ENCODE measurements around the gene TPCN1. TPM values are rescaled to one million over a fixed set of nuclear protein-coding genes. Genes with fewer than 3 reads are reported as not detected.

TPCN1 gene
- total and polyA plus RNA-seq, 2 of the 13 experiments (the other 11 are each of a cell fraction or from before 2014, with no cell fraction given): 8.0 to 26.8 TPM

DNA sequence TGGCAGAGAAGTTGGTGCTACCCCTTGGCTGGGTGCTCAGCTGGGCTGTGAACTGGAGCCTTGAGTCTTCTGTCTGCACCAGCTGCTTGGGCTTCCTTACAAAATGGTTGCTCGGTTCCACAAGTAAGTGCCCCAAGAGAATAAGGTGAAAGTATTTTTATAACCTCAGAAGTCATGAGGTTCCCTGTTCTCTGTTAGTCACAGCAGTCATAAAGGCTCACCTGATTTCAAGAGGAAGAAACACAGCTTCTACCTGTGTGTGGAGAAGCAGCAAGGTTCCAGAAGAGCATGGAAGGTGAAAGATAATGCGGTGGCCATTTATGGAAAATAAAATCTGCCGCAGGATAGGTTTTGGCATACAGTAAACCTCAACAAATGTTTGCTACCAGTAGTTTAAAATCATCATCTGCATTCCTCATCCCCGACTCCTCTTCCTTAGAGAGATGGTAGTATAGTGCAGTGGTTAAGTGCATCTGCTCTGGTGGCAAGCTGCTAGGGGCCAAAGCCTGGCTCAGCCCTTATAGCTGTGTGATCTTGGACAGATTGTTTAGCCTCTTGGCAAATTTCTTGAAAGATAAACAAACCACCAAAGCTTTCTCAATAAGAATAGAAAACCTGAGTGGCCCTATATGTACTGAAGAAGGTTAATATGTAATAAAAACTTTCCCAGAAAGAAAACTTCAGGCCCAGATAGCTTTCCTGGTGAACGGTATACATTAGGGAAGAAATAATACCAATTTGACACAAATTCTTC is 32.4 kb downstream of the TPCN1 start:
- no peaks in the 10 kb centered on the region for H3K27me3 ChIP-seq (ENCODE audit: control insufficient read depth in 1 of 2, insufficient read depth in 2 of 2, low read length in 2 of 2)
- BruUV-seq (replicated peaks): no TSS peak
- H3K4me1 ChIP-seq (ENCODE audit: insufficient read depth, low read length): peaks cover 22% of the 10 kb centered on the region
- no peaks in the 10 kb centered on the region for H3K9me3 ChIP-seq (ENCODE audit: low read length)
- intact Hi-C loops (cut with micrococcal nuclease; ENCODE audit: unreplicated experiment): no loop called here
- H2AFZ ChIP-seq (ENCODE audit: low read length): no peak overlapping the region
- peaks cover 0 to 3% of the 10 kb centered on the region in 2 experiments; a peak in 2 of 5 replicates for H3K36me3 ChIP-seq (replicated peaks in 1 of 2; ENCODE audit: control insufficient read depth in 1 of 2, insufficient read depth in 2 of 2, low read length in 2 of 2)
- ATAC-seq (no peak), FAIRE-seq (no peak), DNase-seq (ENCODE audit: low spot score) (no peak)
- ChIA-PET CTCF (ENCODE audit: low intra/inter-chr PET ratio, low total read pairs) (no interaction called here), POLR2A (interaction anchor here (1.2 to 1.6 kb wide), 4 partner anchors 12 to 48 kb away, joined by 3 to 7 read pairs (median 3); partner anchors contain the start of gene TPCN1)
- WGBS (ENCODE audit: low lambda C conversion rate): 90% methylated on average over 5 of the region's 5 CpGs
- H3K4me3 ChIP-seq (replicated peaks in 1 of 3; ENCODE audit: insufficient read depth in 1 of 3, low read depth in 2 of 3, low read length in 3 of 3): no peak overlapping the region
- no peak overlapping the region for H3K4me2 ChIP-seq (ENCODE audit: low read depth, low read length)
- H3K9ac ChIP-seq (ENCODE audit: insufficient read depth, low read depth, low read length): no peak overlapping the region
- no peak overlapping the region for H3K27ac ChIP-seq (ENCODE audit: extremely low read length, insufficient read depth, low read length)
- TF ChIP-seq ZNF550 (CRISPR knock-in tag; IDR thresholded peaks at IDR 0.05; ENCODE audit: borderline replicate concordance) (no peak), ZNF44 (CRISPR knock-in tag; IDR thresholded peaks at IDR 0.05) (no peak), ZNF260 (CRISPR knock-in tag; IDR thresholded peaks at IDR 0.05; ENCODE audit: borderline replicate concordance, low read depth) (no peak), SKI (IDR thresholded peaks at IDR 0.05; ENCODE audit: partially characterized antibody) (no peak), ZNF749 (CRISPR knock-in tag; IDR thresholded peaks at IDR 0.05; ENCODE audit: borderline replicate concordance) (no peak)
- TF ChIP-seq, protein P1, sequence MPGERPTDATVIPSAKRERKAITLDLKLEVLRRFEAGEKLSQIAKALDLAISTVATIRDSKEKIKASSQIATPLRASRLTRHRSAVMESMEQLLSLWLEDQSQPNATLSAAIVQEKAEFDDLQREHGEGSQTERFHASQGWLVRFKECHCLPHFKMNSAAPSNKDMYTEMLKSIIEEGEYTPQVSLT (CRISPR knock-in tag; IDR thresholded peaks at IDR 0.05; ENCODE audit: borderline replicate concordance, low read depth): no peak
- TF ChIP-seq, protein P2, sequence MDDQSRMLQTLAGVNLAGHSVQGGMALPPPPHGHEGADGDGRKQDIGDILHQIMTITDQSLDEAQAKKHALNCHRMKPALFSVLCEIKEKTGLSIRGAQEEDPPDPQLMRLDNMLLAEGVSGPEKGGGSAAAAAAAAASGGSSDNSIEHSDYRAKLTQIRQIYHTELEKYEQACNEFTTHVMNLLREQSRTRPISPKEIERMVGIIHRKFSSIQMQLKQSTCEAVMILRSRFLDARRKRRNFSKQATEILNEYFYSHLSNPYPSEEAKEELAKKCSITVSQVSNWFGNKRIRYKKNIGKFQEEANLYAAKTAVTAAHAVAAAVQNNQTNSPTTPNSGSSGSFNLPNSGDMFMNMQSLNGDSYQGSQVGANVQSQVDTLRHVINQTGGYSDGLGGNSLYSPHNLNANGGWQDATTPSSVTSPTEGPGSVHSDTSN (CRISPR knock-in tag; IDR thresholded peaks at IDR 0.05; ENCODE audit: borderline replicate concordance): no peak
- H4K20me1 ChIP-seq (ENCODE audit: insufficient read depth, low read length): no peaks in the 10 kb centered on the region
- in situ Hi-C loops (cut with HindIII; ENCODE audit: extremely low pct_ligation_motif_present, low pct_unique_long_range_greater_than_20kb): no loop called here
- no peaks in the 10 kb centered on the region for H3K79me2 ChIP-seq (ENCODE audit: insufficient read depth, low read length)
